Inflammatory macrophage treated with lipopolysaccharide for 1 hour (primary cell): ENCODE data around the gene REG3G.

ENCODE experiments used
- DNase-seq, 2 donors: peaks; one replicate each; pipeline ENCODE4 v3.0.0-alpha.2; 2020 to 2022

Gene REG3G

GRCh38 chr2:79025421-79025820 is at the start of gene REG3G:
Gene REG3G (plus strand): TSS chr2:79025702. CDS start chr2:79026094, 392 bp downstream.
- no peak for DNase-seq

- peak; percentile 70 to 72 for DNase-seq
These were observed 47.8 kb upstream of the REG3G start for GRCh38 chr2:78977661-78978145.

DNA sequence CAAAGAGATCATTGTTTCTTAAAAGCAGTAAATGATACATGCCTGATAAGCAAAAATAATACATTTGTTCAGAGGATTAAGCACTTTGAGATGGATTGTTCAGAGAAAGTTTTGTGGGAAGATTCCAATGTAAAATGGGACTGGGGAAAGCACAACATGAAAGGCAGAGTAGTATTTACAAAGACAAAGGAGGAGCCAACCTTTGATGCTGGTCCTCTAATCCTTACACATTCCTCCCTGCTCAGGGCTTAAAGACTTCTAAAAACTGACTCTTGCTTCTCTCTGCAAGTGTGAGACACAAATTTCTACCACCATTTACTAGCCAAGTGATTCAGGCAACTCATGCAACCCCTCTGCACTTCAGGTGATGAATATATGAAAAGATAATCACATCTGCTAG is 47.2 kb upstream of the REG3G start:
- DNase-seq, result no peak

DNA sequence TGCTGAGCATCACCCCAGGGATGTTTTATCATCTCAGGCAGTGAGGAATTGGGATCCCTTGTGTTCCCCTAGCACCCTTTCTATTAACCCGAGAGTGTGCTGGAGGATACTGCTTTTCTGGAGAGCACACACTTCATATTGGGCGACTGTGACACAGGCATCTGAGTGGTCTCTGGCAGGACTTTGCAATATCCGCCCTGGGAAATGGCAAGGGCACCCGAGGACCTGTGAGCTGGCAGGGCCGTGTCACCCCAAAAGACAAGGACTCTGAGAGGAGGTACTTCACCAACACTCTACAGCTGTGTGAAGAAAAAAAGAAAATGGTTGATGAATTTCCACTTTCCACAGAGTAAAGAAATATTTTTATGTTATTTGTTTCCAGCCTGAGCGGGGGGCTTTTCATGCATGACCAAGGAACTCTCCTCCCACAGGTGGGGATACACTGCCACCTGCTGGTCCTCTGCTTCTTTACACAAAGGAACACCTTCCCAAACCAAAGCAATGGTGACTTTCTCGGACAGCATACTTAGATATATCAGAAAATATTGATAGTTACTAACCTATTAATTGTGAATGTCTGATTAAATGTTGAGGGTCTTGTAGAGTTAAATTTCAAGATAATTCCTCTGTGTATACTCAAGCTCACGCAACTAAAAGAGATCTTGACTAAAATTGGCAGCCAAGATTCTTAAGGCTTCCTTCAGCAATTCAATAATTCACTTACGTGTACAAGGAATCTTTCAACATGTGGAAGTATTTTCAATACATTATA is 45.9 kb upstream of the REG3G start:
- peak in 1 of 2 donors; percentile 68 for DNase-seq

- DNase-seq, result no peak
These were observed 45.4 kb upstream of the REG3G start for GRCh38 chr2:78980152-78980465.

GRCh38 chr2:78980871-78981270 is 44.6 kb upstream of the REG3G start:
- DNase-seq, result no peak

- no peak for DNase-seq
These were observed 42.7 kb upstream of the REG3G start for GRCh38 chr2:78982638-78983330.

DNA sequence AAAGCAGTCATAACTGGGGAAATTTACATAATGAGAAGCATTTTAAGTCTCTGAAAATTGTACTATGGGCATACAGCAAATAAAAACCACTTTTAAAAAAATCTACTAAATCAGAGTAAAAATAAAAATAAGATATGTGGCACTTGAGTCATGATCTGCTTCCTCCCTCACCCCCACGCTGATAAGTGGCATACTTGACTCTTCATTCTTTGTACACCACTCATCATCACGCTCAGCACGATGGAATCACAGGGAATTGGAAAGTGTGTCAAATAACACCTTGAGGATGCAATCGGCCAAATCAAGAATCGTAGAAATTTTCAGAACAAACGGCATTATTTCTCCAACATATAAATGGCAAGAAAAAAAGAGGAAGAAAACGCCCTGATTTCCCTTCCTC is 41.1 kb upstream of the REG3G start:
- DNase-seq, result no peak

DNA sequence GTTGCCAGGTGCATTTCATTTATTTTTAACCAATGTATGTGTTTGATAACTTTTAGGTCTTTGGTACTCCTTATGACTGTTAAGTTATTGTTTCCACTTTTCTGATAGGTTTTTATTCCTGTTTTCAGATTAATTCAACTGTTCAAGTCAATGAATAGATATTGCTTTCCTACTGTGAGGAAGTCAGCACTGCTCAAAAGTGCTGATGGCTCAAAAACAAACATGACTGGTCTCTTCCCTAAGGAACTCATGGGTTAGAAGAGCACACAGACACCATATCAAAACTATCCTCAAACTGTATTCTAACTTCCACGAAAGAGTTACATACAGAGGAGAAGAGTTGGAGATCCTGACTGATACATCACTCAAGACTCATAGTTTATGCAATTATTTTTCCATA is 39.9 kb upstream of the REG3G start:
- no peak for DNase-seq

- DNase-seq, result no peak
These were observed 36.5 kb upstream of the REG3G start for GRCh38 chr2:78989051-78989450.

- DNase-seq, result no peak
These were observed 33.1 kb upstream of the REG3G start for GRCh38 chr2:78992451-78992806.

DNA sequence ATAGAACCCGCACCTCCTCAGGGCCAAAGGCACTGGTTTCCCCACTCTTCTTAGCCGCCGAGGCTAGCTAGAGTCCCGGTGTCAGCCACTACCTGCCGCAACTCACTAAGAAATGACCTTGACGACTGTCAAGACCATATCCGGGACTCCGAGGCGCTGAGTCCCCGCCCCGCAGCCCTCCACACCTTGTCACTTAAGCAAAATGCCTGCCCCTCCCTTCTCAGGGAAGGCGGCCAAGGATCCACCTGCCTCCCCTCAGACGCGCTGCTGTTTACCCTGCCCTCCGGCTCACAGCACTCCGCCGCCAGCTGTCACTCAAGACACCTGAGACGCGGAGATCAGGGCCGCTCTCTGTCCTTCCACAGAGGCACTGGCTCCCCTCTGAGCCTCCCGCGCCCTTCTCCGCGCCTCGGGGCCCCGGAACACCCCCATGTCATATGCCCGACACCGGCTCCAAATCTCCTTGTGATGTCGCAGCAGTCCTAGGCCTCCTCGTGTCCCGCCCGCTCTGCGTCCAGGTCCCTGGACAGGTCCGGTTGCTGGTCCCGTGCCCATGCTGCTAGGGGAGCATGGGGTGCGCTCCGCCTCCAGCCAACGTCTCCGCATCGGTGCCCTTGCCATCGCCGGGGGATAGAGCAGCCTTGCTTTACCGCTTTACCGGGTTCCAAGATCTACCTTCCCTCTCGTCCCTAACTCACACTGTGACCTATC is 32.5 kb upstream of the REG3G start:
- DNase-seq, result no peak

- DNase-seq, result no peak
These were observed 31.9 kb upstream of the REG3G start for GRCh38 chr2:78993518-78994148.

DNA sequence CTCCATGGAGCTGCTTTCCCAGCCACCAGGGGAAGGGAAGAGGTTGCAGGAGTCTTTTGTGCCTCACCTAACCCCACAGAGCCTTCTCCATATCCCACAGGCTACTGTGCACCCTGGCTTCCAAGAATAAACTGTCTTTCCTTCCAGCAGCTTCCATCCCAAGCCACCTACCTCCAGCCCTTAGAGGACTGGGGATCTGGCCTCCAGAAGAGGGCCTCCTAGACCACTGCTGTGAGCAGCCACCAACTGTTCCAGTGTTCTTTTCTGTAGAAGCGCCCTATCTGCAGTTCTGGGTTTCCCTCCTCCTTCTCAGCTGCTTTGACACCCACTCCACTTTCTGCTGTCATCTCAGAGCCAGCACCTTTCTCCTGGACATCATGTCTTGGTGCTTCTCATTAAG is 30.7 kb upstream of the REG3G start:
- DNase-seq, result no peak

DNA sequence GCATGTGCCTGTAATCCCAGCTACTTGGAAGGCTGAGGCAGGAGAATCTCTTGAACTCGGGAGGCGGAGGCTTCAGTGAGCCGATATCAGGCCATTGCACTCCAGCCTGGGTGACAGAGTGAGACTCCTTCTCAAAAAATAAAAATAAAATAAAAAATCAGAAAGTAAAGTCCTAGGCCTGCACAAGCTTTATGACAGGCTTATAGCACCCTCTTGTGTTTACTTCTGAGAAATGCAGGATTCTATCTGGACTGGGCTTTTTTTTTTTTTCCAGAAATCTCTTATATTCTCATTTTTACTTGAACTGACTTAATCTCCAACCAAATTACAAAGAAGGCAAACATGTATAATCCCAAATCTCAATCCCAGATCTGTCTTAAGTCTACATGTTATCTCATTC is 26.1 kb upstream of the REG3G start:
- peak in 1 of 2 donors; percentile 44 for DNase-seq

DNA sequence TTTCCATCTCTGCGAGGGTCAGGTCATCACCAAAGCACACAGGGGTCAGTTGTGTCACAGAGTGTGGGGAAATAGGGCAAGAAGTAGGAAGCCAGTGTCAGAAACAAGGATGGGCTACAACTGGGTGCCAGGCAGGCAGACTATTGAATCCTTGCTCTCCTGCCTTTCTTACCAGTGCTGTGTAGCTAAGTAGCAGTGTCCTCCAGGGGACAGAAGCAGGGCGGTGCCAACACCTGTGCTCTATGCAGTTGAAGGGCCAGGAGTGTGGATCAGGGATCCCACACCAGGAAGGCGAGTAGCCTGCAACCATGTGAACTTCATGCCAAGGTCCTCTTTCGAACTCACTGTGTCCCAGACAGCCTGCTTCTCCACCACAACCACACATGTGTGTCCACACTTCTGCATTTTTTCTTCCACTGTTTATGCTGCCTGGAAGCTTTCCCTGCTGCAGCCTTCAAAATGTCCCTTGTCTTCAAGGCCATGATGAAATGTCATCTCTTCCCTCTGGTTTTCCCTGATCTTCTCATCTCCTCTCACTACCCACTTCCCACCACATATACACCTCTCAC is 25.4 kb upstream of the REG3G start:
- no peak for DNase-seq

GRCh38 chr2:79001285-79001684 is 24.2 kb upstream of the REG3G start:
- no peak for DNase-seq

- no peak for DNase-seq
These were observed 20.8 kb upstream of the REG3G start for GRCh38 chr2:79004680-79005079.

GRCh38 chr2:79005216-79005615 is 20.3 kb upstream of the REG3G start:
- no peak for DNase-seq

GRCh38 chr2:79009388-79009787 is 16.1 kb upstream of the REG3G start:
- DNase-seq, result no peak

DNA sequence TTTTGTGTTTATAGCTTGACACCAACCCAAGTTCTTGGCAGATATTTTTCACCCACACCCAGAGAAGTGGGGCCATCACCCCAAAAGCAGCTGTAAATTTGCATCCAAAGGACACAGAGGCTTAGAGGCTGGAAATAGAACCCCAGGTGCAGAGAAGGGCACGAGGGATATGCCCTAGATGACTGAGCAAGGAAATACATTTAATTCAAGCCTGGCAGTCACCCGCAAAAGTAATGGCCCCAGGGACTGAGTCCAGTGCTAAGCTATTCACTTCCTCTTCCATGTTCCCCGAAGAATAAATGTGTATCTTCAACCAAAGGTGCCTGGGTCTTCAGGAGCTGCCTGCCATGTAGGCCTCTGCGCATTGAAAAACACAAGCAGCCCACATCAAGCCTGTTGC is 14.0 kb upstream of the REG3G start:
- no peak for DNase-seq

DNA sequence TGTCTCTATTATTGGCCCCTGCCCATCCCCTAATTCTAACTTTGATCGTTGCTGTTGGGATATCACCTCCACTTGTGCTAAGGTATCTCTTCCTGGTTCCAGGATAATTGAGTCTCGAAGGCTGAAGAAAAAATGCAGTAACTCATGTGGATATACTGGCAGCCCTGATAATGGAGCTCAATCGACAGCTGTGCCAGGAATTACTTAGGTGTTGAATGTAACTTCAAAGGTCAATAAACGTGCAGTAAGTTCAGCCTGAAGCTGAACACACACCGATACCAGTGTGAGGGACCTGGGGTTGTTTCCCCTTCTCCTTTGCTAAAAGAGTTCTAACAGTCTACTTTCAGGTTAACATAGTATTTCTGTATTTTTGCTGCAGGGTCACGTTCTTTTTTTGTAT is 11.9 kb upstream of the REG3G start:
- no peak for DNase-seq

- no peak for DNase-seq
These were observed 9.2 kb upstream of the REG3G start for GRCh38 chr2:79016342-79016741.
